DMS79 (cell line): ENCODE measurements around the gene ADIPOR2.
A peak's percentile ranks its signal among the peaks of the same experiment; 100 is the strongest.

Experiments
- DNase-seq: peaks from one replicate; lab custom pipeline; 2025; lab: John Stamatoyannopoulos, UW

The ADIPOR2 gene

DNA sequence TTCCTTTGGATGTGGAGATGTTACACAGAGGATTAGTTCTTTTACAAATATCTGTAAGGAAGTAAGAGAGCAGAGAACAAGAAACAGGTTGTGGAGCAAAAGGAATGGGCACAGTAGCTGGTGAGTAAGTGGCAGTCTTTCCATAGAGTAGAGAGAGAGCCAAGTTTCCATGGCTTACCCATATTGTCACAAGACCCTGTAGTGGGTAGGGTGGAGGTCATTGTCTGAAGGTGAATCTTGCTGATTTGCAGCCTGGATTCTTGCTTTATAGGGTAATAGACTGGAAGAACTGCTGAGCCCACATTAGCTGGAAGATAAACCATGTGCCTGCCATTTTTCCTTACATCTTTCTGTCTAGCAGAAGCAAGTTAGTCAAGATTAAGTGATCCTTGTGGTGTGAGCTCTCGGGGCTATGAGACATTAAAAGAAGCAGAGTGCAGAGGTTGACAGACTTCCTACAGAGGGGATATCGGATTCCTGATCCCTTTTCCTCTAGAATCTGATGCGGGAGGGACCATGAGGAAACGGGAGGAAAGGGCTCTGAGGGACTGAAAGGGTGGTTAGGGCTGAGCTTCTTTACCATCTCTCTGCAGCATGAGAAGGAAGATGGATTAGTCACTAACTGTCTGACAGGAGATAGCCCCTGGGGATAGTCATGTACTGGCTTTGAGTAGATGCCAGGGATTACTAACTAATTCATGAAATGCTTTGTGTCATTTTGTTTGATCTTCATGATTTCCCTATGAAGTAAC lies 85.5 kb downstream of the ADIPOR2 start:
- DNase-seq, result no peak

DNA sequence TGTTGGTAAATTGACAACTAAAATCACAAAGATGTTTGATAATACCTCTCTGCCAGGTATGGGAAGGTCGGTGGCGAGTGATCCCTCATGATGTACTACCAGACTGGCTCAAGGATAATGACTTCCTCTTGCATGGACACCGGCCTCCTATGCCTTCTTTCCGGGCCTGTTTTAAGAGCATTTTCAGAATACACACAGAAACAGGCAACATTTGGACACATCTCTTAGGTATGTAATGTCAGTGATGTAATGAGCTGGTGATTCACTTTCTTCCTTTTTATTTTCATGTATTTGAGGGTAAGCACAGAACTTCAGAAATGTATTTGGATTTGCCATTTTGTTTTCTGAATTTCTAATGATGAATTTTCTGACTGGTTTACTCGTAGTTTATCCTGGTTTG lies 86.9 kb downstream of the ADIPOR2 start:
- DNase-seq, result no peak

DNA sequence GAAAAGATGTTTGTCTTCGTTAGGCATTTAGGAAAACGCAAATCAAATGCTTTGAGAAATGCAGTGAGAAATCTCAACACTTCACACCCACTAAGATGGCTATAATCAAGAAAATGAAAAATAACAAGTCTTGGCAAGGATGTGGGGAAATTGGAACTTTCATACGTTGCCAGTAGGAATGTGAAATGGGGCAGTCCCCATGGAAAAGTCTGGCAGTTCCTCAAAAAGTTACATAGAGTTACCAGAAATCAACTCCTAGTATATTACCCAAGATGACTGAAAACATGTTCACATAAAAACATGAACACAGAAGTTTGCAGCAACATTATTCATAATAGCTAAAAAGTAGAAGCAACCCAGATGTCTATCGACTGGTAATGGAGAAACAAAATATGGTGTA lies 88.0 kb downstream of the ADIPOR2 start:
- no peak for DNase-seq

DNA sequence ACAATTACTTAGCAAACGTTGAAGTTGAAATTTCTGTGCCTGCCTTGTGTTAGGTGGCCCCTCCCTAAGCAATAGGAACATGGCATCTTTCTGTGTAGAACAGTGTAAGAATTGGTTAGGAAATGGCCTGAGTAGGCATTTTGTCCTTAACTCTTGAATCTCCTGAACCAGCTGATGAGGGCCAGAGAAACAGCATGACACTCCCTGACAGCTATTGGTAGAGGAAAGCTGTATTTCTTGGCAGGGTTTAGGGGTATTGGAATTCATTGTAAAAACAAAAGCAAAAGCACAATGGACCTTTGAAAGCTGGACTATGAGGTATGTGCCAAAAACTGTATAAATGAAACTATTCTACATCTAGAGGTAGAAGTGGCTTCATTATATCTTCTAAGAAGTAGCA lies 88.9 kb downstream of the ADIPOR2 start:
- no peak for DNase-seq

DNA sequence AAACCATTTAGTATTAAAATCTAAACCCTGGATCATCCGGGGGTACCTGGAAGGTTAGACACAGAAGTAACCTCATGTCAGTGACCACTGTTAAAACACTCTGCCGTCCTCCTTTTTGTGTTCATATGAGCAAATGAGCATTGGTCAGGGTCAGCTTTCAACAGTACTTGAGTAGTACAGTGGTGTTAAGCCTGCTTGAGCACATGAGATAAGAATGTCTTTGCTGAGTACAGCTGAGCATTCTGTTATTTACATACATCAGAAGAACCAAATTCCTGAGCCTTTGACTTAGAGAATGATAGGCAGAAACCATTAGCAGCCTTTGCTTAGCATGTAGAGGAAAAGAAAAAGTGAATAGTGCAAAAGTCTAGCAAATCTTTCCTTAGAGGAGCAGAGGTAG lies 90.9 kb downstream of the ADIPOR2 start:
- no peak for DNase-seq

DNA sequence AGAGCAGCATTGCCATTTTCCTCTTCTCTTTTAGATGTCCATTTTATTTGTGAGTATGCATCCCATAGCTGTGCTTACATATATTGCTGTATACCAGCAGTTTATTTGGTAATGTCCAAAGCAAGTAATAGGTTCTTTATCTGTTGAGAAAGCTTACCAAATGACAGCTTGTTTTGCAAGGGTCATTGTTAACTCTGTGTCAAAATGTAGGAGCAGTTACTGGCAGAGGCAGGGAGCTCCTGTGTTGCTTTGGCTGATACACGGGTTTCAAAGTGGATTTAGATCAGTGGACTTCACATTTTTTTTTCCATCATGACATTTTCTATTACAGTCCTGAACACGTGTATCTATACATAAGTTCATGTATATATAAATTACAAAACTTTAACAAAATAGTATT lies 91.3 kb downstream of the ADIPOR2 start:
- DNase-seq, result no peak

DNA sequence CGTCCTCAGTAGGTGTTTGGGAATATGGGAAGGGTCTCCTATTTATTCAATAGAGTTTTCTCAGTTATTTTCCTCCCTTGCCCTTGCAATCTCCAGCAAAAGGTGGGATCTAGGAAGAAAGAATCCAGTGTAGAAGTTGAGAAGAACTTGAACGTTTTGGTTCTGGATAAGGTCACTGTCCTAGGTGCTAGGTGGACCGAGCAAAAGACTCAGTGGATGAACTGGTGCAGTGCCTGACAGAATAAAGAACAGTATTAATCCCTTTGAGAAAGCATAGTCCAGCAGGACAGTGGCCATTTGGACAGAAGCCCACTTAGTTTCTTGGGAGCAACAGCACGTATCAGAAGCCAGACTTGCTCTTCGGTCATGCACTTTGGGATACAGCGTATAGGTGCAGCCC lies 96.8 kb downstream of the ADIPOR2 start:
- no peak for DNase-seq

DNA sequence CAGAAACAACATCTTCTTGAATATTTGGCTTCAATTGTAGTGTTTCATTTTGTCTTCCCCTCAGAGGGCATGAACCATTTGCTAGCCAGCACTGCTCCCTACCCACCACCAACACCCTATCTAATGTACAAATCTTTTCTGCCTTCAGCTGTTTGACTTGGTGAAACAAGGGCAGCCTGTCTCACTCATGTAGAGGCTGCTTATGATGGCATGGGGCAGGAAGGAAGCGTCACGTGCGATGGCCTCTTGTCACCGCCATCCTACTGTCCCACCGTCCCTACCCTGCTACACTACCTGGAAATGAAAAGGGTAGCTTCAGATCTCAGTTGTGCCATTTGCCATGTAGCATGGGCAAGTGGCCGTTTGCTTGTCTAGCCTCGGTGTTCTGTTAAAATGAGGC lies 99.6 kb downstream of the ADIPOR2 start:
- no peak for DNase-seq

DNA sequence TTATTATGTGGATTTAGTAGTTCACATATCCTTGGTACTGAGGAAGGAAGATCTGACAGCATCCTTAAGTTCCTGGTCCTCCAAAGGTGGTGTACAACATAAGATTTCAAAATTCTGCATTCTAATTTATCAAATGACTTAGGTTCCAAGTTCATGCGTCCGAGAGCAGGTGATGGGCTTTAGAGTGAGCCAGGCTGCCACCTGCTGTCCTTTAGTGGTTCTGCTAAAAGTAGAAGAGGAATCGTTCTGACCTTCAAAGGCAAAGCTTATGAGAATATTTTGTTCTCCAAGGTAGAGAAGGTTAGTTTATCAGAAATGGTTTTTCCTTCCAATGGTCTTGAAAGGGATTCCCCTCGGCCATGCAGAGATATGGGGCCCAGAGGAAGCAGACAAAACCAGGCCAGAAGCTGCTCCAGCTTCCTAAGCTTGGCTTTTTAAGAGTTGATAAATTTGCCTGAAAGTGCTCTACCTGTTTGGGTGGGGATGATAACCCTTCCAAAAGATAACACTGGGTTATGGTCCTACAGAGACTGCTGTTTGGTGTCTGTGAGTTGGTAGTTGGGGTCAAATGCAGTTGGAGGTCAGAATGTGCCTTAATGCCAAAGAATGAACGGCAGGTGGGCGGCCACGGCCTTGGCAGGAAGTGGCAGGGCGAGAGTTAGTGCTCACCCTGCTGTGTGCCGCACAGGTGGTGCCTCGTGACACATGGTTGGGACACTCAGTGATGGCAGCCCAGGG lies 100.4 kb downstream of the ADIPOR2 start:
- peak; percentile 13 for DNase-seq

DNA sequence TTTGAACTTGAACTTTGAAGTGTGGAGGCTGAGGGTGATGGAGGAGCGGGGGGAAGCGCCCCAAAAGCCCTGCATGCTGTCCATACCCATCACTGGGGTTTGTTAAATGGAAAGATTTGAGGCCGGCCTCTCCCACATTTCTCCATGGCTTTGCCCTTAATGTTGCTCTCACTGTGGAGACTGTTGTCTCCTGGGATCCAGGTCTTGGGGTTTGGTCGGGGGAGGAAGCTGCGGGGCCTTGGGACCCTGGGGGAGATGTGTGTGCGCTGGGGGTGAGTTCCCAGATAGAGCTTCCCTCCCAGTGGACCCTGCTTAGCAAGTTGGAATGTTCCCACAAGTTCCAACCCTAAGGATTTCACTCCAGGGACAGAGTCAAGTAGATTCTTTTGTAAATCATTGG lies 101.5 kb downstream of the ADIPOR2 start:
- DNase-seq, result no peak

DNA sequence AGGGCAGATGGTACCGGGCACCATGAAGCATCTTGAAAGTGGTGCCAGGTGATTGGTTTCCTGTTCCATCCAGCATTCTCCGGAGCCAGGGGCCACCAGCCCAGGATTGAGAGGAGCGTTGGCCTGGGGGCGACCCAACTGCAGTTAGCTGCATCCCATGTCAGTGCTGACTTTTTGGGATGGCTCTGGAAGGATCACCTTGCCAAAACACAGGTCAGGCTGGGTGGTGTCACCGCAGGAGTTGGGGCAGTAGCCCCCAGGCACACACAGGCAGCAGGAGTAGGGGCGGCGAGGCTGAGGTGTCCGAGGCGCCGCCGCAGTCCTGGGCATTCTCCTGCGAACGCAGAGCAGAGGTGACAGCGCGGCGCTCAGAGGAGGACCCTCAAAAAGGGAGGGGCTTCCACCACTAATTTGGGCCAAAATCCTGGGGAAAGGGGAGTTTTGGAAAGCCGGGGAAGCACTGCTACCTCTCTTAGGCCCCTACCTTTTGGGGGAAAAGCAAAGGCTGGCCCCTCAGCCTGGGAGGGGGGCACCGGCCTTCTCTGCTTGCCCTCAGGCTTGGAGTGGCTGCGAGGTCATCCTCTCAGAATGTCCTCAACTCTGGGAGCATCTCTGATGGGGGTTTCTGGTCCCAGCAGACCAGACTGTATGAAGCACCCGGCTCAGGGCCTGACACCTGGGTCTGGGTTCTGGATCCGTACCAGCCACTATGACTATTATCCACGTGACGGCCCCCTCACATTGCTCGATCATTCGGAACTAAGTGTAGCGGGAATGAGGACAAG lies 102.7 kb downstream of the ADIPOR2 start:
- no peak for DNase-seq

DNA sequence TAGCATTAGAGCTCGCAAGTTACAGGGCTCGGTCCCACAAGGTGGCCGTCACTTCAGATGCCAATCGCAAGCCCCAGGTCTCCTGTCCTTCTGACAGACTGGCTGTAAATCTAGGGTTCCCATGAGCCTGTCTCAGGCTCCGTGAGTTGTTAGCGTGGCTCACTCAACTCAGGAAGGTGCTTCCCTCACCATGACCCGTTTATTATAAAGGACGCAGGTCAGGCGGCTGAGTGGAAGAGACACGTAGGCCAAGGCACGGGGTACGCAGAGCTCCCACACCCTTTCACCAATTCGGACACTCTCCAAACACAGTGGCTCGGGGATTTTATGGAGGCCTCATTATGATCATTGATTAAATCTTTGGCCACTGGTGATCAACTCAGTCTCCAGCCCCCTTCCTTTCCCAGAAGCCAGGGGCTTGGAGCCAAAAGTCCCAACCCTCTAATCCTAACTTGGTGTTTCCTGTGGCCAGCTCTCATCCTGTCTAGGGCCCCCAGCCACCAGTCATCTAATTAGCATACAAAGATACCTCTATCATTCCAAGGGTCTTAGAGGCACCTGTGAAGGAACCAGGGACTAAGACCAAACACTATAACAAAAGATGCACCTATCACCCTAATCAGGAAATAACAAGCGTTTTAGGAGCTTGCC lies 103.7 kb downstream of the ADIPOR2 start:
- no peak for DNase-seq

DNA sequence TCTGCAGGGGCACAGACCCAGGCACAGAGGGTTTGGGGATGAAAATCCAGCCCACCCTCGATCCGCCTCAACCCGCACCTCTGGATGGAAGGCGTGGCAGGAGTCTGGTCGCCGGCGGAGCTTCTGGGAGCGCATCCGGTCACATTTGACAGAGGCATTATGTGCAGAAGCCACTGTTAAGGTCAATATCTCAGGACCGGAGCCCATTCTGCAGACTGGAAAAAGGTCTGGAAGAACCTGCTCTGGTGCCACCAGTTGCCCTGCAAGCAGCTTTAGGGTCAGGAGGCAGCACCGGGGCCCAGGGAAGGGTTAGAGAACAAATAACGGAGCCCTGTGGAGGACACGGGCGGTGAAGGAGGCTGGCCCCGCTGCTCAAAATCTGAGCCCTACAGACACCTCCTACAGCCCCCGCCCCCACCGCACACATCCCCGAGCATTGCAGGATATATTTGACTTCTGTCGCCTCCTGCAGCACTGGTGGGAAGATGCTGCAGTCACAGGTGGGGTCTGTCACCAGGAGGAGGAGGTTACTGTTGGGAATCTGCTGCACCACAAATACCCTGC lies 104.4 kb downstream of the ADIPOR2 start:
- DNase-seq, result no peak

DNA sequence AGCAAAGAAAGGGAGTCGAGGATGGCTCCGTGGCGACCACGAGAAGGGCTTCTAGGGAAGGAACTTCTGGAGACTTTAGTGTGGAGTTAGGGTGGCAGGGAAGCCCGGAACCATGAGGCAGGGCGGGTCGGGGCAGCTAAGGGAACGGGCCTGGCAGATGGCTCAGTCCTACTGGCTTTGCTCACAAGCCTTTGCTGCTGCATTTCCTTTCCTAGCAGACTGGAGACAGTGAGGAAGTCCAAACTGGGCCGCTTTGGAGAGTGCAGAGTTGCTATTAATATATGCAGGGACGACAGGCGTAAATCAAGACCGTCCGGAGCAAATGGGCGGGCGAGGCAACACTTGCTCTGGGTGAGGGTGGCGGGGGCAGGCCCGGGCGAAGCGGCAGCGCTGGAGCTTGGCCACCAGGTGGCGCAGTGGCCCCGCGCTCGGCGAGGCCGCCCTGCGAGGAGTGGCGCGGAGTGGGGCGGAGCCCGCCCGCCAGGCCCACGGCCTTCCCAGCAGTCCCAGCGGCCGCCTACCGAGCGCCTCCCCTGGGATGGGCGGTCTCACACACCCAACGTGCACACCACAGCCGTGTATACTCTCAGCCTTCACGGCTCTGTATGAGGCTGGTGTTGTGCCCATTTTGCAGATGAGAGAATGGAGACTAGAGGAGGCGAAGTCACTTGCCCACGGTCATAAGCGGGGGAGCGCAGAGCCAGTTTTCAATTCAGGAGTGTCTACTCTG lies 105.1 kb downstream of the ADIPOR2 start:
- no peak for DNase-seq

DNA sequence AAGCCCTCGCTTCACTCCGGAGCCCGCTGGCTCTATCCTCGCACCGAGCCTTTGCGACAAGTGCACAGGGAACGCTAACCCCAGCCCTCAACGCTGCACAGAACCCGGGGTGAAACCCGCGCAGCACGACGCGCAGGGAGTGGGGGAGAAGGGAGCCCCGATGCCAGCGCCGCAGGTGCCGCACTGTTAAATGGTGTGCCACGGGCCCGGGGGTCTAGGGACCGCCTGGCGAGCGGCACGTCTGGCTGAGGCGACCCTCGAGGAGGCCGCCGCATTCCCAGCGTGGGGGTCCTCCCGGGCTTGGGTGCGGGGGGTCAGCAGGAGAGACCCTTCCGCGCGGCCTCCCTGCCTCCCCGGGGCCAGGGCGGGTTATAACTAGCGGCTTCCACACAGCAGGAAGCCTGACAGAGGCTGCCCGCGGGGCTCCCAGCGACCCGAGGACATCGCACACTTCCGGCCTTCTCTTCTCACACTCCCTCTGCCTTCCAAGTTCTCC lies 105.7 kb downstream of the ADIPOR2 start:
- no peak for DNase-seq

DNA sequence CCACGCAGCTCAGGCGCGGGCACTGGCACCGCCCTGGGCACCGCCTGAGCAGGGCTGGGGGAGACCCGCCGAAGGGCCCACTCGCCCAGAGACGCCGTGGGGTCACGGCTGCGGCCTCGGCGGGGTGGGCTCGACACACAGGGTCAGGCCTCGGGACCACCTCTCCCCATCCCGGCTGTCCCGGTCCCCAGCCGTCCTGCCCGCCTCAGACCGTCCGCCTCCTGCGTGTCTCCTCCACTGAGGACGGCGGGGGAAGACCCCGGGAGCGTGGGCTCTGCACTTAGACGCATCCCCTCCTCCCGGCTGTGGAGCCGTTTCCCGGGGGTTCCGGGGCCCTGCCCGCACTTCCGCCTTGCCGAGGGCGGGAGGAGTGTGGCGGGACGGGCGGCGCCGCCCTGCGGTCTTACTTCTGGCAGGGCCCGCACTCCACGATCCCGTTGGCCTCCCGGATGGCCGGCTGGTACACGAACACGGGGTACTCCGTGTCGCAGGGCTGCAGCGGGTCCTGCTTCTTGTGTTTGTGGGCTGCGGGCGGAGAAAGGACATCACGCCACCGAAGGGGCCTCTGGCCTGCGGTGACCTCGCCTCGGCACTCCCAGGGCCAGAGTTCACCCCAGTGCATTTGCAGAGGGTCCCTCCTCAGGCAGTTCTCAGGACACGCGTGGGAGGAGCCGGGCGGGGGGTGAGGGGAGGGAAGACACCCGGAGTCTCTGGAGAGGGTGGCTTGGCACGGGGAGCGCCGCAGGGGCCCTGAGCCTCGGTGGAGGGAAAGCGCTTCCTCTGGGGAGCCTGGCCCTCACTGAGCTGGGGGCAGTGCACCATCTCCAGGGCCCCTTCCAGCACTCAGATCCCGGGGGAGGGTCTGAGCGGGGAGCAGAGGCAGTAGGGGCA lies 106.4 kb downstream of the ADIPOR2 start:
- no peak for DNase-seq

DNA sequence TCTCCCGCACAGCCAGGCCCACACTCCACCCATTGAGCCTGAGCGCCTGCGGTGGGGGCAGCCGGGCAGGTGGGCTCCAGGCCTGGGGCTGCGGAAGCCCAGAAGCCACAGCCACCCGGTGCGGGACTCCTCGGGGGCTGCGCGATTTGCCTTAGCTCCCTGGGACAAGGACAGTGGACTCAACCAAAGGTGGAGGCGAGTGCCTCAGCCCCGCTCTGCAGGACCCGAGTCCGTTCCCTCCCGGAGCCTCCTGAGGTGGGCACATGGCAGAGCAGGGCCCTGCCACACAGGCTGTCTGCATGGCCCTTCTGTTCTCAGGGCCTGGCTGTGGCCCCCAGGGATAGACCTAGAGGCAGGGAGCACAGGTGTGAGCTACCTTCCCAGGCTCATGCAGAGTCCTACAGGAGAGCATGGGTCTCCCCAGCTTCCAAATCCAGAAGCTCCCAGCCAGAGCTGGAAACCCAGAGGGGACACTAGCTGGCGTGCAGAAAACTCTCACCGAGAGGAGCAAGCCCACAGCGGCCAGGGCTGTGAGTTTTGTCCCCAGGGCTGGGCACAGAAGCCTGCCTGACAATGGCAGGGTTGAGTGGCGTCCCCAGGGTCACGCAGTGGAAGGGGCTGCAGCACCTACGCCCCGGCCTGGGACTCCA lies 107.2 kb downstream of the ADIPOR2 start:
- no peak for DNase-seq

DNA sequence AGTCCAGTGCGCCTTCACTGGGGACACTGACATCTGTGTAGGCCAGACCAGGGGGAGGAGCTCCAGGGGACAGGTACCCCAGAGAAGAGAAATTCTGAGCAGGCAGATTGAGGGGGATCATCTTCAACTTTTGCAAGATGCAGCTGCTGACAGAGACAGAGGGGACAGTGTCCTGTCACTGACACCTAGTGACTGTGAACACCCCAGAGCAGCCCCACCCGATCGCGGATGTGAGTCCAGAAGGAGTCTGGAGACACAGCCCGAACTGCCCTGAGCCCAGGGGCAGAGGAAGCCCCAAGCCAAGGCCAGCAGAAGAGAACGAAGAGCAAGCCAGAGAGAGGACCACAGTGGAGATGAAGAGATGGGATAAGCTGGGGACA lies 107.8 kb downstream of the ADIPOR2 start:
- no peak for DNase-seq

DNA sequence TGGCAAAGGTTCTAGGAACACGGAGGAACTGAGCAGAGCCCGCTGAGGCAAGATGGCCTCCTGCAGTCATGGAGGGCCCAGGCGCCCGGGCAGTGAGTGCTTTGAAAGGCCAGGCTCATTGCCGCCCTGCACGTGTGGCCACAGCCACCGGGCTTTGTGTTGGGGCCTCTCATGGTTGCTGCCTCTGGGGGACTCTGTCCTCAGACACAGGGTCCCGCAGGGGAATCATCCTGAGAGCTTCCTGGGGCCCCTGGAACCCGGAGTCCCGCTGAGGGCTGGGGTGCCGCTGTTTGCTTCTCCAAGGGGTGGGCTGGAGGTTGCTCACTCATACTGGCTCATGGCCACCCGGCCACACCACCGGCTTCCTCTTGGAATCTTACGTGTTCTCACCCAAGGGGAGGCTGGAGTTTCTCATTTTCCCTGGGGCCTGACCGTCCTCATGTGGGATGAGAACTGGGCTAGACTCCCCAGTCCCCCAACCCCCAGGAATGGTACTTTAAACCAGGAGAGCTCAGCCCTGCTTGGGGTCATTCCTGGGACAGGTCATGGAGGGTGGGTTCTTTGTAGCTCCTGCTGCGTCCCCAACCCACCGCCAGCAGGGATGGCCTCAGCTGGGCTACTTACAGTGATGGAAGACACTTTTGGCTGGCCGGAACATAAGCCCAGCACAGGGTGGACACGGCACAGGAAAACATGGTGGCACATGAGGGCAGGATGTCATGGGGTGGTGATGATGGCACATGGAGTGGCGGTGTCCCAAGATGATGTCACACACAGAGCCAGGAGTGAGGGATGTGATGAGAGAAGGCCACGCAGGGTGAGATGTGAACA lies 108.4 kb downstream of the ADIPOR2 start:
- DNase-seq, result no peak
